MM.1S (cell line): ENCODE measurements around the gene LRFN2.

Source experiments
- CTCF ChIP-seq: fragments of 300-600 bp; sonication (generic); IDR thresholded peaks from 2 replicates; pipeline ENCODE4 v1.5.1; 2016; ENCODE audit warnings: antibody characterized with exemption, low read length, mixed read lengths
- EZH2 ChIP-seq: fragments of 300-600 bp; sonication (generic); optimal IDR thresholded peaks from 2 replicates; pipeline ENCODE3; 2017; ENCODE audit warnings: low read depth, mild to moderate bottlenecking, antibody characterized with exemption, low read length, mixed read lengths
- EZH2phosphoT487 ChIP-seq: fragments of 300-600 bp; sonication (generic); IDR thresholded peaks from 2 replicates; pipeline ENCODE4 v1.6.1; 2018; ENCODE audit warnings: antibody characterized with exemption, low read length

GRCh38 chr6:40371095-40371494, 216.1 kb downstream of the LRFN2 start:
- TF ChIP-seq CTCF (no peak), EZH2 (no peak), EZH2phosphoT487 (no peak)
